Measurements from ENCODE around the gene PDCD1LG2. TPM values are rescaled to one million over a fixed set of nuclear protein-coding genes. Genes with fewer than 3 reads are reported as not detected.

PDCD1LG2 gene
- total and polyA plus RNA-seq, 9 donors = 0.51 to 5.0 (median 1.2) TPM

- Histone ChIP-seq H3K9me3 (no peaks in the 10 kb centered on the region), H3K27ac (no peak overlapping the region), H3K4me1 (ENCODE audit: insufficient read depth) (no peaks in the 10 kb centered on the region), H3K4me3 (no peak overlapping the region), H3K27me3 (no peaks in the 10 kb centered on the region), H3K36me3 (no peaks in the 10 kb centered on the region)
- intact Hi-C loops (cut with DNase I) = loop anchor here in 1 of 4 donors (2.0 kb wide), 1 partner anchor 17 kb away; no protein-coding TSS in a partner anchor
- TF ChIP-seq POLR2A (IDR thresholded peaks at IDR 0.05) = no peak
- no peak for DNase-seq
- WGBS, 3 donors = 86 to 89% (median 88%) methylated on average over 5 of the region's 5 CpGs
These were observed 24.8 kb upstream of the PDCD1LG2 start for GRCh38 chr9:5485378-5486085.

GRCh38 chr9:5486988-5487387 lies 23.3 kb upstream of the PDCD1LG2 start:
- Histone ChIP-seq H3K4me3 (no peak overlapping the region), H3K4me1 (ENCODE audit: insufficient read depth) (no peaks in the 10 kb centered on the region), H3K27me3 (no peaks in the 10 kb centered on the region), H3K36me3 (no peaks in the 10 kb centered on the region), H3K27ac (no peak overlapping the region), H3K9me3 (no peaks in the 10 kb centered on the region)
- TF ChIP-seq CTCF (IDR thresholded peaks at IDR 0.05) (no peak), EP300 (IDR thresholded peaks at IDR 0.05) (no peak), POLR2A (IDR thresholded peaks at IDR 0.05) (no peak)
- intact Hi-C loops (cut with DNase I) = loop anchor here in 1 of 4 donors (2.0 kb wide), 1 partner anchor 18 kb away; no protein-coding TSS in a partner anchor
- WGBS, 3 donors = 88 to 93% (median 92%) methylated on average over 5 of the region's 5 CpGs
- no peak for DNase-seq

- DNase-seq = no peak
- 86 to 89% (median 88%) methylated on average over 9 of the region's 9 CpGs for WGBS, 3 donors
- H3K4me3 ChIP-seq = no peak overlapping the region
- no peaks in the 10 kb centered on the region for H3K9me3 ChIP-seq
- H3K4me1 ChIP-seq (ENCODE audit: insufficient read depth) = no peaks in the 10 kb centered on the region
- H3K36me3 ChIP-seq = no peaks in the 10 kb centered on the region
- H3K27me3 ChIP-seq = no peaks in the 10 kb centered on the region
- H3K27ac ChIP-seq = no peak overlapping the region
- intact Hi-C loops (cut with DNase I) = no loop called here
- TF ChIP-seq EP300 (IDR thresholded peaks at IDR 0.05) = no peak
These were observed 21.9 kb upstream of the PDCD1LG2 start for GRCh38 chr9:5488221-5489008.

GRCh38 chr9:5489630-5490490 lies 20.5 kb upstream of the PDCD1LG2 start:
- no peak for DNase-seq
- intact Hi-C loops (cut with DNase I) = no loop called here
- WGBS, 3 donors = 90 to 94% (median 92%) methylated on average over 9 of the region's 9 CpGs

More at GRCh38 chr9:5489630-5490490, 20.5 kb upstream of the PDCD1LG2 start:
- no peak overlapping the region for H3K4me3 ChIP-seq
- no peak overlapping the region for H3K27ac ChIP-seq
- TF ChIP-seq CTCF (IDR thresholded peaks at IDR 0.05) (no peak), POLR2A (IDR thresholded peaks at IDR 0.05) (no peak), EP300 (IDR thresholded peaks at IDR 0.05) (no peak)
- no peaks in the 10 kb centered on the region for H3K36me3 ChIP-seq
- H3K4me1 ChIP-seq (ENCODE audit: insufficient read depth) = no peaks in the 10 kb centered on the region
- H3K27me3 ChIP-seq = no peaks in the 10 kb centered on the region
- no peaks in the 10 kb centered on the region for H3K9me3 ChIP-seq

Data from ovary (tissue), 9 donors.